ENCODE results near the gene AFAP1L2.

The AFAP1L2 gene

DNA sequence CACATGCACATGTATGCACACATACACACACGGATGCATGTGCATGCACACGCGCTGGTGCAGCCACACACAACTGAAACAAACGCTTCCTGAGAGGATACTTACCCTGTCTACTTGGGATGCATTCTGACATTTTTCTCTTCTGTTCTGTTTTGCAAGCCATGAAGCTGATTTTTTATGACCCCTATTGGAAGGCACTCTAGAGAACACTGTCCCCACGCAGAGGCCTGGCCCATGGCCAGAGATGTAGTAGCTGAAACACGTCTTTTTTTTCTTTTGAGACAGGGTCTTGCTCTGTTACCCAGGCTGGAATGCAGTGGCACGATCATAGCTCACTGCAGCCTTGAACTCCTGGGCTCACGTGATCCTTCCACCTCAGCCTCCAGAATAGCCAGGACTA lies 117.4 kb downstream of the AFAP1L2 start:
- Histone ChIP-seq H3K9me2 (replicated peaks; ENCODE audit: insufficient read depth, low read length) (no peaks in the 10 kb centered on the region), H3K4me3 (ENCODE audit: low read length) (no peak overlapping the region), H3K4me2 (ENCODE audit: low read depth, low read length) (no peak overlapping the region), H3K9ac (ENCODE audit: low read length) (no peak overlapping the region), H3F3A (ENCODE audit: insufficient read depth, low read length) (no peaks in the 10 kb centered on the region), H3K79me2 (ENCODE audit: low read length) (no peaks in the 10 kb centered on the region), H3K27me3 (replicated peaks; ENCODE audit: insufficient read depth, low read length) (no peaks in the 10 kb centered on the region), H3K9me3 (replicated peaks; ENCODE audit: insufficient read depth, low read length) (no peaks in the 10 kb centered on the region), H3K27ac (ENCODE audit: low read length) (no peak overlapping the region), H2AFZ (ENCODE audit: low read length) (no peak overlapping the region), H3K36me3 (replicated peaks; ENCODE audit: insufficient read depth, low read length) (no peaks in the 10 kb centered on the region), H4K20me1 (ENCODE audit: insufficient read depth, low read length) (no peaks in the 10 kb centered on the region), H3K4me1 (ENCODE audit: low read length) (no peaks in the 10 kb centered on the region)
- TF ChIP-seq EZH2phosphoT487 (IDR thresholded peaks at IDR 0.05; ENCODE audit: low read length) (no peak), EZH2 (optimal IDR thresholded peaks at IDR 0.05; ENCODE audit: low read depth, low read length) (no peak)
- TF ChIP-seq, protein P1, sequence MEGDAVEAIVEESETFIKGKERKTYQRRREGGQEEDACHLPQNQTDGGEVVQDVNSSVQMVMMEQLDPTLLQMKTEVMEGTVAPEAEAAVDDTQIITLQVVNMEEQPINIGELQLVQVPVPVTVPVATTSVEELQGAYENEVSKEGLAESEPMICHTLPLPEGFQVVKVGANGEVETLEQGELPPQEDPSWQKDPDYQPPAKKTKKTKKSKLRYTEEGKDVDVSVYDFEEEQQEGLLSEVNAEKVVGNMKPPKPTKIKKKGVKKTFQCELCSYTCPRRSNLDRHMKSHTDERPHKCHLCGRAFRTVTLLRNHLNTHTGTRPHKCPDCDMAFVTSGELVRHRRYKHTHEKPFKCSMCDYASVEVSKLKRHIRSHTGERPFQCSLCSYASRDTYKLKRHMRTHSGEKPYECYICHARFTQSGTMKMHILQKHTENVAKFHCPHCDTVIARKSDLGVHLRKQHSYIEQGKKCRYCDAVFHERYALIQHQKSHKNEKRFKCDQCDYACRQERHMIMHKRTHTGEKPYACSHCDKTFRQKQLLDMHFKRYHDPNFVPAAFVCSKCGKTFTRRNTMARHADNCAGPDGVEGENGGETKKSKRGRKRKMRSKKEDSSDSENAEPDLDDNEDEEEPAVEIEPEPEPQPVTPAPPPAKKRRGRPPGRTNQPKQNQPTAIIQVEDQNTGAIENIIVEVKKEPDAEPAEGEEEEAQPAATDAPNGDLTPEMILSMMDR (IDR thresholded peaks at IDR 0.05; ENCODE audit: low read length), result no peak
- DNase-seq, result no peak

DNA sequence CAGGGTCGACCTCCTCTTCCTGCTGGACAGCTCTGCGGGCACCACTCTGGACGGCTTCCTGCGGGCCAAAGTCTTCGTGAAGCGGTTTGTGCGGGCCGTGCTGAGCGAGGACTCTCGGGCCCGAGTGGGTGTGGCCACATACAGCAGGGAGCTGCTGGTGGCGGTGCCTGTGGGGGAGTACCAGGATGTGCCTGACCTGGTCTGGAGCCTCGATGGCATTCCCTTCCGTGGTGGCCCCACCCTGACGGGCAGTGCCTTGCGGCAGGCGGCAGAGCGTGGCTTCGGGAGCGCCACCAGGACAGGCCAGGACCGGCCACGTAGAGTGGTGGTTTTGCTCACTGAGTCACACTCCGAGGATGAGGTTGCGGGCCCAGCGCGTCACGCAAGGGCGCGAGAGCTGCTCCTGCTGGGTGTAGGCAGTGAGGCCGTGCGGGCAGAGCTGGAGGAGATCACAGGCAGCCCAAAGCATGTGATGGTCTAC lies 118.3 kb downstream of the AFAP1L2 start:
- DNase-seq, result no peak
- H3K4me2 ChIP-seq (ENCODE audit: low read depth, low read length), result no peak overlapping the region
- TF ChIP-seq, protein P1 (IDR thresholded peaks at IDR 0.05; ENCODE audit: low read length), result no peak
- TF ChIP-seq EZH2phosphoT487 (IDR thresholded peaks at IDR 0.05; ENCODE audit: low read length) (no peak), EZH2 (optimal IDR thresholded peaks at IDR 0.05; ENCODE audit: low read depth, low read length) (no peak)

DNA sequence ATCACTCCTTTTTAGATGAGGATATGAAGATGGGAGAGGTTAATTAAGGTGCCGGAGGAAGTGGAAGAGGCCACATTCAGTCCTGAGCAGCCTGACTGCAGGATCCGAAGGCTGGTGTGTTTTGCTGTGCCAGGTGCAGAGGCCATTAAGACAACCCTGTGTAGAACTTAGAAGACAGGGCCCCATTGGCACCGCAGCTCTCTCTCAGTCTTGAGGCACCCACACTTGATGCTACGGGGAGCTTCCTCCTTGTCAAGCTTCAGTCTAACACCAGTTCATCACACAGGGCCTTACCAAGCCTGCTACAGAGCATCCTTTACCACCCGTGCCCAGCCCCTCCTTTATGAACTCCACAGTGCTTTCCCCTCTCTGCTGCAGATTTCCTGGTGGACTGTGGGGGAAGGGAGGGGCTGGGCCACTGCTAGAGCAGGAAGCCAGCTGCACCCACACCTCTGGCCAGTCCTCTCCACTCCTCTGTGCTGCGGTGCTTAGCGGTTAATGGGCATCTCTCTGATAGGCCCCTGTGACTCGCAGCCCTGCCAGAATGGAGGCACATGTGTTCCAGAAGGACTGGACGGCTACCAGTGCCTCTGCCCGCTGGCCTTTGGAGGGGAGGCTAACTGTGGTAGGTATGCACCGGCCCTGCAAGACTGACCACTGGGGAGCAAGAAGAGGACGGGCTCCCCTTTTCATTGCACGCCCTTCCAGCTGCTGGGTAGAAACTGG lies 119.8 kb downstream of the AFAP1L2 start:
- Histone ChIP-seq H2AFZ (ENCODE audit: low read length) (no peak overlapping the region), H3K4me1 (ENCODE audit: low read length) (no peaks in the 10 kb centered on the region), H3F3A (ENCODE audit: insufficient read depth, low read length) (no peaks in the 10 kb centered on the region), H3K9me3 (replicated peaks; ENCODE audit: insufficient read depth, low read length) (no peaks in the 10 kb centered on the region), H3K4me3 (ENCODE audit: low read length) (no peak overlapping the region), H3K27ac (ENCODE audit: low read length) (no peak overlapping the region), H3K9me2 (replicated peaks; ENCODE audit: insufficient read depth, low read length) (no peaks in the 10 kb centered on the region), H3K36me3 (replicated peaks; ENCODE audit: insufficient read depth, low read length) (no peaks in the 10 kb centered on the region), H3K79me2 (ENCODE audit: low read length) (no peaks in the 10 kb centered on the region), H3K27me3 (replicated peaks; ENCODE audit: insufficient read depth, low read length) (no peaks in the 10 kb centered on the region), H3K4me2 (ENCODE audit: low read depth, low read length) (no peak overlapping the region), H3K9ac (ENCODE audit: low read length) (no peak overlapping the region), H4K20me1 (ENCODE audit: insufficient read depth, low read length) (no peaks in the 10 kb centered on the region)
- TF ChIP-seq, protein P1 (IDR thresholded peaks at IDR 0.05; ENCODE audit: low read length), result no peak
- TF ChIP-seq EZH2phosphoT487 (IDR thresholded peaks at IDR 0.05; ENCODE audit: low read length) (no peak), EZH2 (optimal IDR thresholded peaks at IDR 0.05; ENCODE audit: low read depth, low read length) (no peak)
- no peak for DNase-seq

More for the DNA sequence above, 118.3 kb downstream of the AFAP1L2 start:
- H3K9ac ChIP-seq (ENCODE audit: low read length), result no peak overlapping the region
- no peak overlapping the region for H3K27ac ChIP-seq (ENCODE audit: low read length)
- no peaks in the 10 kb centered on the region for H3K27me3 ChIP-seq (replicated peaks; ENCODE audit: insufficient read depth, low read length)
- no peaks in the 10 kb centered on the region for H3K4me1 ChIP-seq (ENCODE audit: low read length)
- H3K9me3 ChIP-seq (replicated peaks; ENCODE audit: insufficient read depth, low read length), result no peaks in the 10 kb centered on the region
- H3K4me3 ChIP-seq (ENCODE audit: low read length), result no peak overlapping the region
- H3F3A ChIP-seq (ENCODE audit: insufficient read depth, low read length), result no peaks in the 10 kb centered on the region
- H3K36me3 ChIP-seq (replicated peaks; ENCODE audit: insufficient read depth, low read length), result no peaks in the 10 kb centered on the region
- no peaks in the 10 kb centered on the region for H4K20me1 ChIP-seq (ENCODE audit: insufficient read depth, low read length)
- no peaks in the 10 kb centered on the region for H3K79me2 ChIP-seq (ENCODE audit: low read length)
- no peaks in the 10 kb centered on the region for H3K9me2 ChIP-seq (replicated peaks; ENCODE audit: insufficient read depth, low read length)
- no peak overlapping the region for H2AFZ ChIP-seq (ENCODE audit: low read length)
